Hepatocyte (in vitro differentiated cells): ENCODE results near the gene TRPM6. TPM values are rescaled to one million over a fixed set of nuclear protein-coding genes. Genes with fewer than 3 reads are reported as not detected.

ENCODE experiments used
- DNase-seq: peaks from one replicate; pipeline ENCODE4 v3.0.0-alpha.2; 2016; ENCODE audit warnings: low spot score
- H2AFZ ChIP-seq: fragments of 200-600 bp; sonication (generic); 2 replicates; pipeline ENCODE4 v1.6.0; 2016; ENCODE audit warnings: antibody characterized with exemption, mild to moderate bottlenecking
- H3K27ac ChIP-seq: fragments of 200-600 bp; sonication (generic); 2 replicates; pipeline ENCODE4 v1.5.1; 2016; ENCODE audit warnings: mild to moderate bottlenecking
- H3K27me3 ChIP-seq: fragments of 200-600 bp; sonication (generic); 2 replicates; pipeline ENCODE4 v1.6.1; 2016
- H3K36me3 ChIP-seq: fragments of 200-600 bp; sonication (generic); replicated peaks from 2 replicates; pipeline ENCODE4 v1.5.1; 2016; ENCODE audit warnings: low read depth; ENCODE audit not compliant: insufficient read depth
- H3K4me1 ChIP-seq: fragments of 200-600 bp; sonication (generic); 2 replicates; pipeline ENCODE4 v1.5.1; 2016; ENCODE audit warnings: mild to moderate bottlenecking, moderate library complexity; ENCODE audit not compliant: insufficient read depth
- H3K4me2 ChIP-seq: fragments of 200-600 bp; sonication (generic); 2 replicates; pipeline ENCODE4 v1.6.0; 2016
- H3K4me3 ChIP-seq: fragments of 200-600 bp; sonication (generic); 2 replicates; pipeline ENCODE4 v1.5.1; 2016; ENCODE audit warnings: mild to moderate bottlenecking
- H3K79me2 ChIP-seq: fragments of 200-600 bp; sonication (generic); 2 replicates; pipeline ENCODE4 v1.6.0; 2017; ENCODE audit warnings: mild to moderate bottlenecking
- H3K9me2 ChIP-seq: fragments of 200-600 bp; sonication (generic); replicated peaks from 2 replicates; pipeline ENCODE4 v1.6.0; 2017; ENCODE audit warnings: mild to moderate bottlenecking; ENCODE audit not compliant: insufficient read depth
- H3K9me3 ChIP-seq: fragments of 200-600 bp; sonication (generic); 2 replicates; pipeline ENCODE4 v1.5.1; 2016; ENCODE audit warnings: low read depth, mild to moderate bottlenecking
- H4K20me1 ChIP-seq: fragments of 200-600 bp; sonication (generic); 2 replicates; pipeline ENCODE4 v1.6.0; 2016; ENCODE audit warnings: mild to moderate bottlenecking; ENCODE audit not compliant: insufficient read depth, poor library complexity, severe bottlenecking
- CTCF ChIP-seq: fragments of 200-600 bp; sonication (generic); IDR thresholded peaks from 2 replicates; pipeline ENCODE4 v1.5.1; 2016; ENCODE audit warnings: antibody characterized with exemption, mild to moderate bottlenecking; ENCODE audit not compliant: poor library complexity
- EZH2 ChIP-seq: fragments of 200-600 bp; sonication (generic); IDR thresholded peaks from 2 replicates; pipeline ENCODE4 v1.6.1; 2016; ENCODE audit warnings: antibody characterized with exemption, mild to moderate bottlenecking, borderline replicate concordance
- EZH2phosphoT487 ChIP-seq: fragments of 200-600 bp; sonication (generic); IDR thresholded peaks from one replicate; pipeline ENCODE4 v1.6.1; 2018; ENCODE audit warnings: antibody characterized with exemption, mild to moderate bottlenecking, low read depth, moderate library complexity; ENCODE audit not compliant: unreplicated experiment, severe bottlenecking
- WGBS: methylation state at CpG from one replicate; pipeline ENCODE4 v1.1.6; 2016; ENCODE audit warnings: low lambda C conversion rate; ENCODE audit errors: missing lambda C conversion rate; 5-methylcytosine and 5-hydroxymethylcytosine counted together
- polyA plus RNA-seq: library from polyadenylated mRNA; unstranded; fragments of >200 nt; fragmentation: Nextera tagmentation; extraction: Ambion mirVana; gene quantifications from 2 replicates; pipeline ENCODE4 v1.2.1, GENCODE V29; 2016
- total RNA-seq: library from RNA; depleted of rRNA; stranded (reverse); fragments of >200 nt; gene quantifications from 2 replicates; pipeline ENCODE4 v1.2.3, GENCODE V29; 2014

Gene TRPM6
- total and polyA plus RNA-seq, 2 experiments from 2014 or later, result 3.7 to 19.0 TPM

GRCh38 chr9:74765481-74765971 is 122.2 kb downstream of the TRPM6 start:
- WGBS, result 88% methylated on average over 3 of the region's 3 CpGs
- no peaks in the 10 kb centered on the region for H3K27me3 ChIP-seq
- H3K79me2 ChIP-seq, result no peaks in the 10 kb centered on the region
- H3K4me3 ChIP-seq, result no peak overlapping the region
- no peak overlapping the region for H3K4me2 ChIP-seq
- TF ChIP-seq CTCF (no peak), EZH2 (no peak)
- H4K20me1 ChIP-seq, result no peaks in the 10 kb centered on the region
- H3K9me2 ChIP-seq, result no peaks in the 10 kb centered on the region
- H3K4me1 ChIP-seq, result no peaks in the 10 kb centered on the region
- H3K27ac ChIP-seq, result no peak overlapping the region
- no peak for DNase-seq
- H2AFZ ChIP-seq, result no peak overlapping the region
- H3K9me3 ChIP-seq, result no peaks in the 10 kb centered on the region
- H3K36me3 ChIP-seq, result no peaks in the 10 kb centered on the region

- WGBS, result 86% methylated on average over 1 of the region's 1 CpG
- H3K27me3 ChIP-seq, result no peaks in the 10 kb centered on the region
- no peaks in the 10 kb centered on the region for H4K20me1 ChIP-seq
- no peaks in the 10 kb centered on the region for H3K4me1 ChIP-seq
- H3K79me2 ChIP-seq, result no peaks in the 10 kb centered on the region
- DNase-seq, result no peak
- no peaks in the 10 kb centered on the region for H3K9me2 ChIP-seq
- H3K9me3 ChIP-seq, result no peaks in the 10 kb centered on the region
- no peak overlapping the region for H2AFZ ChIP-seq
- no peak overlapping the region for H3K4me2 ChIP-seq
- H3K36me3 ChIP-seq, result no peaks in the 10 kb centered on the region
- no peak for TF ChIP-seq EZH2phosphoT487
- no peak for TF ChIP-seq EZH2
- TF ChIP-seq CTCF, result no peak
- no peak overlapping the region for H3K27ac ChIP-seq
- H3K4me3 ChIP-seq, result no peak overlapping the region
These were observed 124.8 kb downstream of the TRPM6 start for GRCh38 chr9:74762950-74763349.

- no peak for TF ChIP-seq CTCF
- H3K27ac ChIP-seq, result peak overlapping the region; percentile 32
- no peaks in the 10 kb centered on the region for H3K27me3 ChIP-seq
- no peaks in the 10 kb centered on the region for H3K9me3 ChIP-seq
- H3K9me2 ChIP-seq, result no peaks in the 10 kb centered on the region
- DNase-seq, result no peak
- H3K4me2 ChIP-seq, result no peak overlapping the region
- WGBS, result 96% methylated on average over 3 of the region's 3 CpGs
- no peak overlapping the region for H2AFZ ChIP-seq
- H3K4me1 ChIP-seq, result no peaks in the 10 kb centered on the region
- H3K79me2 ChIP-seq, result no peaks in the 10 kb centered on the region
- H3K4me3 ChIP-seq, result no peak overlapping the region
- H4K20me1 ChIP-seq, result no peaks in the 10 kb centered on the region
- no peaks in the 10 kb centered on the region for H3K36me3 ChIP-seq
These were observed 127.6 kb downstream of the TRPM6 start for GRCh38 chr9:74760031-74760700.

GRCh38 chr9:74755999-74756398 is 131.7 kb downstream of the TRPM6 start:
- no peak overlapping the region for H3K4me3 ChIP-seq
- no peaks in the 10 kb centered on the region for H3K36me3 ChIP-seq
- DNase-seq, result no peak
- H3K9me2 ChIP-seq, result no peaks in the 10 kb centered on the region
- WGBS, result 93% methylated on average over 3 of the region's 3 CpGs
- no peaks in the 10 kb centered on the region for H3K79me2 ChIP-seq
- H3K27me3 ChIP-seq, result no peaks in the 10 kb centered on the region
- no peaks in the 10 kb centered on the region for H4K20me1 ChIP-seq
- no peak overlapping the region for H3K4me2 ChIP-seq
- no peak for TF ChIP-seq CTCF
- H3K4me1 ChIP-seq, result no peaks in the 10 kb centered on the region
- H2AFZ ChIP-seq, result no peak overlapping the region
- no peak overlapping the region for H3K27ac ChIP-seq
- no peaks in the 10 kb centered on the region for H3K9me3 ChIP-seq
